ENCODE measurements around the gene CRLF2.

DNA sequence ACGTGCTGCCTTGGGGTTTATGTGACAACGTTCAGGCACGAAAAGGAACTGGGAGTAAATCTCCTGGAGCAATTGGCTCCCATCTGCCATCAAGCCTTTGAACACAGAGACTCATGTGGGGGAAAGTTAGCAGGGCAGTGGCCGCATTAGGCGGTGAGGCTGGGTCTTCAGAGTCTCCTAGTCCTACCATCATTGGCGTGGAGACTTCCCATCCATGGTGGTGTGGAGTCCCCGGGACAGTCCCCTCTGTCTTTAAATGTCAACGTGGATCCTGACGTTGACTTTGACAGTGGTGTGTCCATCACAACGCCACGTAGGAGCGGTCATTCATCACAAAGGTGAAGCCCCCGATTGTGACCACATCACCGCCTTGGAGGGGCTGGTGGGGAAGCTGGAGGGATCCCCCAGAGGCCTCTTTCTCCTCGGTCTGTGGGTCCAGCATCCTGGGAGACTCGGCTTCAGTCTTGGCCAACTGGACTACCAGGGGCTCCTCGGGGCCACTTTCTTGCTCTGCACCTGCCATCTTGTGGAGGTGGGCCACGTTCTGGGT, 21.8 kb downstream of the CRLF2 start:
- TF ChIP-seq CTCF (IDR thresholded peaks at IDR 0.05; ENCODE audit: extremely low read depth in 1 of 2, insufficient read depth in 1 of 2, low read depth in 1 of 2, low read length in 2 of 2) (no peak), POLR2A (IDR thresholded peaks at IDR 0.05; ENCODE audit: low read depth, low read length) (no peak), MYC (IDR thresholded peaks at IDR 0.05; ENCODE audit: low read depth, low read length) (no peak)
